ENCODE results near the gene ATP12A. TPM values are rescaled to one million over a fixed set of nuclear protein-coding genes. Genes with fewer than 3 reads are reported as not detected.
A peak's percentile ranks its signal among the peaks of the same experiment; 100 is the strongest.

The ATP12A gene
- total RNA-seq, 1 donor: not detected

- no peak overlapping the region for H3K4me3 ChIP-seq (ENCODE audit: low read depth, low read length)
- no peak for DNase-seq (ENCODE audit: low read depth)
- TF ChIP-seq, protein P1, sequence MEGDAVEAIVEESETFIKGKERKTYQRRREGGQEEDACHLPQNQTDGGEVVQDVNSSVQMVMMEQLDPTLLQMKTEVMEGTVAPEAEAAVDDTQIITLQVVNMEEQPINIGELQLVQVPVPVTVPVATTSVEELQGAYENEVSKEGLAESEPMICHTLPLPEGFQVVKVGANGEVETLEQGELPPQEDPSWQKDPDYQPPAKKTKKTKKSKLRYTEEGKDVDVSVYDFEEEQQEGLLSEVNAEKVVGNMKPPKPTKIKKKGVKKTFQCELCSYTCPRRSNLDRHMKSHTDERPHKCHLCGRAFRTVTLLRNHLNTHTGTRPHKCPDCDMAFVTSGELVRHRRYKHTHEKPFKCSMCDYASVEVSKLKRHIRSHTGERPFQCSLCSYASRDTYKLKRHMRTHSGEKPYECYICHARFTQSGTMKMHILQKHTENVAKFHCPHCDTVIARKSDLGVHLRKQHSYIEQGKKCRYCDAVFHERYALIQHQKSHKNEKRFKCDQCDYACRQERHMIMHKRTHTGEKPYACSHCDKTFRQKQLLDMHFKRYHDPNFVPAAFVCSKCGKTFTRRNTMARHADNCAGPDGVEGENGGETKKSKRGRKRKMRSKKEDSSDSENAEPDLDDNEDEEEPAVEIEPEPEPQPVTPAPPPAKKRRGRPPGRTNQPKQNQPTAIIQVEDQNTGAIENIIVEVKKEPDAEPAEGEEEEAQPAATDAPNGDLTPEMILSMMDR (IDR thresholded peaks at IDR 0.05; ENCODE audit: insufficient read depth, low read depth, low read length): no peak
Observed at GRCh38 chr13:24737042-24737441, 56.8 kb downstream of the ATP12A start.

GRCh38 chr13:24738366-24738847 is 58.2 kb downstream of the ATP12A start:
- no peak for DNase-seq (ENCODE audit: low read depth)
- TF ChIP-seq, protein P1 (IDR thresholded peaks at IDR 0.05; ENCODE audit: insufficient read depth, low read depth, low read length): no peak
- no peak overlapping the region for H3K4me3 ChIP-seq (ENCODE audit: low read depth, low read length)

DNA sequence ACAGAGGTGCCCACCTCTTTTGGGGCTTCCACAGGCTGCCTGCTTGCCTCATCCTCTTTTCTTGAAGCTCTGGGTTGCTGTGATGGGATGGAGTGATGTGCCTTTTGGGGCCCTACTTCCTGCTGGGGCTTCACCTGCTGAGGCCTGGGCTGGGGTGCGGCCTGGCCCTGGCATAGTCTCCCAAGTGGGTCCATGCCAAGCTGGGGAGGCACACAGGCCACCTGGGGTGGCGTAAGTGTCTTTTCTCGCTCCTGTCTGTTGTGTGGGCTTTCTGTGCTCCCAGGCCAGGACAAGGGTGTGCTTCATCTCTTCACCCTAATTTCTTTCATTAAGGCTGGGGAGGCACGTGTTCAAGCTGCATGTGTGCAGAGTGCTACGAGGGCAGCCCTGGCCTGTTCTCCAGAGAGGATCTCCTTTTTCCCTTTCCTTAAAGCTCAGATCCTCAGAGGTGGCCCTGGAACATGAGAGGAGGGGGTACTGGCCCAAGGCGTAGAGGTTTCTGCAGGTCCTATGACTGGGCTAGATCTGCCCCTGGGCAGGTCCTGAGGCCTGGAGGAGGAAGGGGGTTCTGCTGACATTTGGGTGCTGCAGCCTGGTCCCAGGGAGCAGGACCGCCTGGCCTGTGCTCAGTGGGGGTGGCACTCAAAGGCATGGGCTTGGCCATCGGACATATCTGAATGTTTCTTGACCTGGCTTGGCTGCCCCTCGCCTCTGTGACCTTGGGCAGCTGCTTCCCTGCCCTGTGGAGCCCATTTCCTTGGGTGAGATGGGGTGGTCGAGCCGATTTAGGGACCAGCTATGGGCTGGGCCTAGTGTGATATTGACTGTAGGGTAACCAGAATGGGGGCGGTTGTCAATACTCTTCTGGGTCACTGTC is 60.0 kb downstream of the ATP12A start:
- no peak for DNase-seq (ENCODE audit: low read depth)
- no peak overlapping the region for H3K4me3 ChIP-seq (ENCODE audit: low read depth, low read length)
- TF ChIP-seq, protein P1 (IDR thresholded peaks at IDR 0.05; ENCODE audit: insufficient read depth, low read depth, low read length): no peak

DNA sequence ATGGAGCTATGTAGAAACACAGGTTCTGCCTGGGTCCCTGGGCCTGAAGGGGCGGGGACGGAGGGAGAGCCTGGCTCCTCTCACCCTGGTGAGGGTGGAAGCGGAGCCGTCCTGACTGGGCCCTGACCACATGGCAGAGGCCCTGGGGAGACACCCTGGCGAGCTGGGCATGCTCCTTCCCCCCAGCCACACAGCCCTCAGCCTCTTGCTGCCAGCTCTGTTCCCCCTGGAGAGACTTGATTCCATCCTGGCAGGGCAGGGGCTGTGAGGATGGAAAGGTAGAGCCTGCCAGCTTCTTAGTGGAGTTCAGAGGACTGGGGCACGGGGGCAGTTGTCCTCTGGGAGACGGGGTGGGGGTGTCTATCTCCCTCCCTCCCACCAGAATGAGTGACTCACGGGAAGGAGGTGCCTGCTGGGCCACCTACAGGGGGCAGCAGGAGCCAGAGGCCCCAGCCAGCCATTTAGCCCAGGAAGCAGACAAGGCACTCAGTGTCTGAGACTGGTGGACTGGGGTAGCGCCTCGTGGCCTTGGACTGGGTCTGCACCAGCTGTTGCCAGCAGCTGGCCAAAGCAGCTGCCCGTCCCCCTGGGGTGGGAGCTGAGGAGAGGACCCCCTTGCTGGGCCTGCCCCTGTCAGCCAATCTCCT is 60.9 kb downstream of the ATP12A start:
- TF ChIP-seq, protein P1 (IDR thresholded peaks at IDR 0.05; ENCODE audit: insufficient read depth, low read depth, low read length): peak; percentile 34
- no peak for DNase-seq (ENCODE audit: low read depth)
- no peak overlapping the region for H3K4me3 ChIP-seq (ENCODE audit: low read depth, low read length)

DNA sequence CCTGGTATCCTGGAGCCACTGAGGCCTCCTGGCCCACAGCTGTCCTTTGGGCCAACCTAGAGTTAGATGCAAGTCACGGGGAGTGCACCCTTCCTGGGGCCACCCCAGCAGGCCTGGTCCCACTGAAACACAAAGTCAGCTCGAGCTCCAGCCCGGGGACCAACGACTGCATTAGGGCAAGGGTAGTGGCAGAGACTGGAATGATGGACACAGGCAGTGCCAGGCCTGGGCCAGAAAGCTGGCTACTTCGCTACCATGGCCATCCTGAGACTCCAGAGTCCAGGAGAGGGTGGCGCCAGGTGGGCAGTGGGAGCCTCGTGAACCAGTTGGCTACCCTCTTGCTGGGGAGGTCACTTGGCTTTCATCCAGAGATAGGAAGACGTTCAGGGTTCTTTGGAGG is 61.6 kb downstream of the ATP12A start:
- TF ChIP-seq, protein P1 (IDR thresholded peaks at IDR 0.05; ENCODE audit: insufficient read depth, low read depth, low read length): no peak
- no peak overlapping the region for H3K4me3 ChIP-seq (ENCODE audit: low read depth, low read length)
- no peak for DNase-seq (ENCODE audit: low read depth)

DNA sequence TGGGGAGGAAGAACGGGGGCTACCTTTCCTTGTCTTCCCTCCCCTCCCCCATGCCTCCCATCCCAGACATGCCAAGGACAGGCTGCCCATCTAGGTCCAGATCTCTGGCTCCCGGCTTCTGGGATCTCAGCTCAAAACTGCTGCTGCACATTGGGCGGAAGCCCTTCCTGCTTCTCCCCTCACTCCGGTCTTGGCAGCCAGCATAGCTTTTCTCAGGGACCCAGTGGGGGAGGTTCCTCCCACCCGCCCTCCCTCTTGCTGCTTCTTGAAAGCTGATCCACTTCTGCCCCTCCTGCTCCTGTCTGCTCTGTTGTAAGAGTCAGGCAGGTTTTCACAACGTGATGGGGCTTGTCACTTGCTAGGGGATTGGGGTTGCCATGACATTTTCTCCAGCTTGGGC is 62.1 kb downstream of the ATP12A start:
- no peak for DNase-seq (ENCODE audit: low read depth)
- H3K4me3 ChIP-seq (ENCODE audit: low read depth, low read length): no peak overlapping the region
- TF ChIP-seq, protein P1 (IDR thresholded peaks at IDR 0.05; ENCODE audit: insufficient read depth, low read depth, low read length): no peak

Data from fibroblast of villous mesenchyme (primary cell).